Purkinje cell (primary cell): ENCODE results near the gene PRR20A. TPM values are rescaled to one million over a fixed set of nuclear protein-coding genes. Genes with fewer than 3 reads are reported as not detected.

Source experiments
- polyA plus RNA-seq: library from polyadenylated mRNA; unstranded; fragments of >200 nt; fragmentation: Nextera tagmentation; gene quantifications from 2 replicates; pipeline ENCODE4 v1.2.1, GENCODE V29; 2014

The PRR20A gene
- not detected in 2 replicates for polyA plus RNA-seq

DNA sequence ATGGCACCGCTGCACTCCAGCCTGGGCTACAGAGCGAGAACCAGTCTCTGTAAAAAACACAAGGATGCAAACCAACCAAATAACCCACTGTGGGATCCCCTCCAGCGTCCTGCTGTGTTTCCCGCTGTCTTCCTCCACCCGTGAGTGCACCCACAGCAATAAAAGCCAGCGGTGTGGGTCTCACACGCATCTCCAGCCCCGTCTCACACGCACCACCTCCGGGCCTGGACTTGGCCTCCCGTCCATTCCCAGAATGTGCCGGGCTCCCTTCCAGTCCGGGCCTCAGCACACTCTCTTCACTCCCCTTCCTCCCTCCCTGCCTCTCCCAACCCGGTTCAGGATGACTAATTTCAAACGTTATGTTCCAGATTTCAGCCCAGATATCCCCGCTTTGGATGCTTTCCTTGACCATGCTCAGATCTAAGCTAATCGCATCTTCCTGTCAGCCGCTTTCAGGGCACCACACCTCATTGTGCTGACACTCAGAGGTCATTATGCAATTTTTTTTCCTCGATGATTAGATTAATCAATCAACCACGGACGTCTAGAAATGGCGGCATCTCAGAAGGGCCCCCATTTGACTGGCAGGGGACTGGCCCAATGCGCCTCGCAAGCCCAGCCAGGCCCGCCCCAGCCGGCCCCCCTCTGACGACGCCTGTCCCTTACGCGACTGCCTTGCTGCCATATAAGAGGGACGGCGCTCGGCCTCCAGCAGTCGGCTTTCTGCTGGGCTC lies at the start of gene PRR20A:
Gene PRR20A (plus strand): TSS at position 684 of the 734 bp plus-strand sequence. CDS start 387 bp downstream, outside the sequence.

DNA sequence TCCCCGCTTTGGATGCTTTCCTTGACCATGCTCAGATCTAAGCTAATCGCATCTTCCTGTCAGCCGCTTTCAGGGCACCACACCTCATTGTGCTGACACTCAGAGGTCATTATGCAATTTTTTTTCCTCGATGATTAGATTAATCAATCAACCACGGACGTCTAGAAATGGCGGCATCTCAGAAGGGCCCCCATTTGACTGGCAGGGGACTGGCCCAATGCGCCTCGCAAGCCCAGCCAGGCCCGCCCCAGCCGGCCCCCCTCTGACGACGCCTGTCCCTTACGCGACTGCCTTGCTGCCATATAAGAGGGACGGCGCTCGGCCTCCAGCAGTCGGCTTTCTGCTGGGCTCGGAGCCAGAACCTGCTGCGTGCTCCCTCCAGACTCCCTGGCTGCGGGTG lies 6.5 kb downstream of the PRR20A start, which contains the start of gene PRR20B:
Gene PRR20B (plus strand): TSS at position 301 of the 400 bp plus-strand sequence. CDS start 387 bp downstream, outside the sequence.

DNA sequence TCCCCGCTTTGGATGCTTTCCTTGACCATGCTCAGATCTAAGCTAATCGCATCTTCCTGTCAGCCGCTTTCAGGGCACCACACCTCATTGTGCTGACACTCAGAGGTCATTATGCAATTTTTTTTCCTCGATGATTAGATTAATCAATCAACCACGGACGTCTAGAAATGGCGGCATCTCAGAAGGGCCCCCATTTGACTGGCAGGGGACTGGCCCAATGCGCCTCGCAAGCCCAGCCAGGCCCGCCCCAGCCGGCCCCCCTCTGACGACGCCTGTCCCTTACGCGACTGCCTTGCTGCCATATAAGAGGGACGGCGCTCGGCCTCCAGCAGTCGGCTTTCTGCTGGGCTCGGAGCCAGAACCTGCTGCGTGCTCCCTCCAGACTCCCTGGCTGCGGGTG lies 13.0 kb downstream of the PRR20A start, which contains the start of gene PRR20C:
Gene PRR20C (plus strand): TSS at position 301 of the 400 bp plus-strand sequence. CDS start 387 bp downstream, outside the sequence.

DNA sequence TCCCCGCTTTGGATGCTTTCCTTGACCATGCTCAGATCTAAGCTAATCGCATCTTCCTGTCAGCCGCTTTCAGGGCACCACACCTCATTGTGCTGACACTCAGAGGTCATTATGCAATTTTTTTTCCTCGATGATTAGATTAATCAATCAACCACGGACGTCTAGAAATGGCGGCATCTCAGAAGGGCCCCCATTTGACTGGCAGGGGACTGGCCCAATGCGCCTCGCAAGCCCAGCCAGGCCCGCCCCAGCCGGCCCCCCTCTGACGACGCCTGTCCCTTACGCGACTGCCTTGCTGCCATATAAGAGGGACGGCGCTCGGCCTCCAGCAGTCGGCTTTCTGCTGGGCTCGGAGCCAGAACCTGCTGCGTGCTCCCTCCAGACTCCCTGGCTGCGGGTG lies 19.6 kb downstream of the PRR20A start, which contains the start of gene PRR20D:
Gene PRR20D (plus strand): TSS at position 301 of the 400 bp plus-strand sequence. CDS start 387 bp downstream, outside the sequence.

DNA sequence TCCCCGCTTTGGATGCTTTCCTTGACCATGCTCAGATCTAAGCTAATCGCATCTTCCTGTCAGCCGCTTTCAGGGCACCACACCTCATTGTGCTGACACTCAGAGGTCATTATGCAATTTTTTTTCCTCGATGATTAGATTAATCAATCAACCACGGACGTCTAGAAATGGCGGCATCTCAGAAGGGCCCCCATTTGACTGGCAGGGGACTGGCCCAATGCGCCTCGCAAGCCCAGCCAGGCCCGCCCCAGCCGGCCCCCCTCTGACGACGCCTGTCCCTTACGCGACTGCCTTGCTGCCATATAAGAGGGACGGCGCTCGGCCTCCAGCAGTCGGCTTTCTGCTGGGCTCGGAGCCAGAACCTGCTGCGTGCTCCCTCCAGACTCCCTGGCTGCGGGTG lies 26.2 kb downstream of the PRR20A start, which contains the start of gene PRR20E:
Gene PRR20E (plus strand): TSS at position 301 of the 400 bp plus-strand sequence. CDS start 387 bp downstream, outside the sequence.

Other genes starting within 250 kb of the PRR20A start
- gene PRR20B, start 6.6 kb downstream of the PRR20A start, polyA plus RNA-seq, result not detected in 2 replicates
- not detected in 2 replicates for gene PRR20C, start 13.1 kb downstream of the PRR20A start, polyA plus RNA-seq
- gene PRR20D, start 19.7 kb downstream of the PRR20A start, polyA plus RNA-seq, result not detected in 2 replicates
- not detected in 2 replicates for gene PRR20E, start 26.3 kb downstream of the PRR20A start, polyA plus RNA-seq